H1 (cell line): Measurements from ENCODE around the gene PDK4. TPM values are rescaled to one million over a fixed set of nuclear protein-coding genes. Genes with fewer than 3 reads are reported as not detected.

Experiments used
- polyA plus RNA-seq, 7 experiments: library from polyadenylated mRNA; depleted of rRNA in 3 of 7; stranded (reverse) in 5 of 7; unstranded in 2 of 7; fragments of >200 nt in 5 of 7; fragments of 200-250 nt in 2 of 7; gene quantifications; 1 replicate in 5 of 7; 2 replicates in 1 of 7; 4 replicates in 1 of 7; pipeline versions ENCODE4 v1.2.1 to v1.2.3, GENCODE V29; 2011 to 2013; ENCODE audit warnings: missing spikeins in 2 of 7, mixed read lengths in 2 of 7
- total RNA-seq: library from RNA; stranded (reverse); fragmentation: NEBNext Ultra II Directional; extraction: Animal tissue kit (Norgen Biotek cat#: 25700); gene quantifications from 2 replicates; pipeline ENCODE4 v1.2.1, GENCODE V29; 2021

The PDK4 gene
- total and polyA plus RNA-seq, 2 of the 8 experiments (the other 6 are each of a cell fraction or from before 2014, with no cell fraction given), result 0.26 TPM; not detected in 1

Other genes starting within 250 kb of the PDK4 start
- not detected in 2 replicates for gene PON3, start 200.1 kb downstream of the PDK4 start, total RNA-seq
- gene PON3, start 200.1 kb downstream of the PDK4 start, polyA plus RNA-seq (2011; rRNA removed), result not detected in 2 replicates
- 27.5 and 31.0 TPM in 2 replicates for gene PON2, start 161.5 kb downstream of the PDK4 start, total RNA-seq
- gene PON2, start 161.5 kb downstream of the PDK4 start, polyA plus RNA-seq (2011; rRNA removed), result 12.7 and 20.6 TPM in 2 replicates
- gene ASB4, start 110.6 kb downstream of the PDK4 start, total RNA-seq, result not detected in 2 replicates
- gene ASB4, start 110.6 kb downstream of the PDK4 start, polyA plus RNA-seq (2011; rRNA removed), result not detected in 2 replicates
- 0.58 and 1.2 TPM in 2 replicates for gene DYNC1I1, start 176.0 kb upstream of the PDK4 start, total RNA-seq
- 0.45 and 0.67 TPM in 2 replicates for gene DYNC1I1, start 176.0 kb upstream of the PDK4 start, polyA plus RNA-seq (2011; rRNA removed)